Gastroesophageal sphincter (tissue), 2 donors: ENCODE results near the gene PPM1M.

Experiments used
- EP300 ChIP-seq: sonication (generic); formaldehyde crosslinking; IDR thresholded peaks from one replicate; pipeline ENCODE4 v1.6.1; 2017; ENCODE audit warnings: antibody characterized with exemption, mild to moderate bottlenecking
- POLR2AphosphoS5 ChIP-seq: sonication (generic); formaldehyde crosslinking; IDR thresholded peaks from one replicate; pipeline ENCODE4 v1.6.1; 2017; ENCODE audit warnings: antibody characterized with exemption

DNA sequence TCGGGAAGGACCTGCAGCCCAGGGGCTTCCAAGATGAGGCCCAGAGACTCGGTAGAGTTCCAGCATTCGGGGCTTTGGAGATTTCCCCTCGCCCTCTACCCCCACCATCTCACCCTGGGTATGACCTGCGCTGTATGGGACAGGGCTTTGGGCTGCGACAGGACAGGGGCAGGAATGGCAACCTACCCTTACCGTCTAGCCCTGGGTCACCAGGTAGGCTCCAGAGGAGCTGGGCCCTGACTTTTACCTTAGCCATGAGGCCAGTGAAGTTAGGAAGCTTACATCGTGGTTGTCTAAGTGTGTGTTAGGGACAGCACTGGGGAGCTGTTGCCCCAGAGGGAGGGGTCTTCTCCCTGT, 683 bp downstream of the PPM1M start:
- TF ChIP-seq POLR2AphosphoS5: no peak
- no peak for TF ChIP-seq EP300
